Fibroblast of skin of right quadriceps (primary cell): ENCODE results near the gene BMPR1B.

ENCODE experiments used
- DNase-seq: peaks from one replicate; pipeline ENCODE4 v3.0.0-alpha.2; 2013

BMPR1B gene

GRCh38 chr4:94918543-94918942 lies 160.8 kb downstream of the BMPR1B start:
- DNase-seq: no peak

GRCh38 chr4:94920369-94920768 lies 162.6 kb downstream of the BMPR1B start:
- no peak for DNase-seq

DNA sequence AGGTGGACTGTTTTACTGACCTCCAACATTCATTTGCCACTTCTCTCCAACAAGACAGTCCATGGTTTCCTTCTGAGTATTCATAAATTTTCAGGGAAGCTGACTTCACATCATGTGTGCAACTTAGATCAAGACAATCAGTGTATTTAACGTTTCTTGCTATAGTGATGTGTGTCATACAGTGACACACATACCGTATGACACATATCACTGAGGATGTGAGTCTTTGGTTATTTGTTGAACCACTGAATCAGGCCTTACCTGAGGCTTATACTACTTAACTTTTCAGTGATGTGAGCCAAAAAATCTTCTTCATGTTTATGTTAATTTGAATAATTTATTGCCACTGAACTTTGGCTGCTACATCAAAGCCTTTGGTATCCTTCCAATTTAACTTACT lies 166.8 kb downstream of the BMPR1B start:
- DNase-seq: no peak

GRCh38 chr4:94925764-94926347 lies 168.1 kb downstream of the BMPR1B start:
- no peak for DNase-seq

DNA sequence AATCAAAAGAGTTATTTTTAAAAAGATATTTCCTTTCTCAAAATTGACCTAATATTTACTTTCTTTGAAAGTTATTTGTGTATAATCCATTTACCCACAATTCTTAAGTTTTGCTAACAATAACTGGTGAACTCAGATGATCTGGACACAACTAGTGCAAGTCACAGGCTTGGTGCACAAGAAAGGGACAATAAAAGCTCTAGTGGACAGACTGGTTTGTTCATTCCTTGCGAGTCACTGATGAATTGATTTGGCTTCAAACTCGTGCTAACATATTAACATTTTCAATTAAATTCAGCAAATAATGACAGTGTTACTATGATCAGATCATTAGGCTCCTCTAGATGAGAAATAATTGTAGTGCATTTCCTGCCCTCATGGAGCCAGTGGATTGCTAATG lies 169.2 kb downstream of the BMPR1B start:
- no peak for DNase-seq

GRCh38 chr4:94927696-94928095 lies 169.9 kb downstream of the BMPR1B start:
- DNase-seq: no peak

DNA sequence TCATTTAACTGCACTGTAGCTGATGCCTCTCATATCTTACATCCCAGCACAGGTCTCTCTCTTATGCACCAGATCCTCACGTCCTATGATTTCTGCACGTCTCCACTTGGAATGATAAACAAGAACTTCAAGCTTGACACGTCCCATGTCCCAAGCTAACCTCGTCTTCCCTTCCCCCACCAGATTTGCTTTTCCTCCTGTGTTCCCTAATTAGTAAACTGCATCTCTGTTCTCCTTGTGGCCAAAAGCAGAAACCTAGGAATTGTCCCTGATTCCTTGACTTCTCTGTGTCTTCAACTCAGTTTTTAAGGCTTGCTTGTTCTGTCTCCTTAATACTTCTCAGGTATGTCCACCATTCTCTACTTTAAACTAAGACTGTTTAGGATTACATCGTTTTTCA lies 171.9 kb downstream of the BMPR1B start:
- no peak for DNase-seq

DNA sequence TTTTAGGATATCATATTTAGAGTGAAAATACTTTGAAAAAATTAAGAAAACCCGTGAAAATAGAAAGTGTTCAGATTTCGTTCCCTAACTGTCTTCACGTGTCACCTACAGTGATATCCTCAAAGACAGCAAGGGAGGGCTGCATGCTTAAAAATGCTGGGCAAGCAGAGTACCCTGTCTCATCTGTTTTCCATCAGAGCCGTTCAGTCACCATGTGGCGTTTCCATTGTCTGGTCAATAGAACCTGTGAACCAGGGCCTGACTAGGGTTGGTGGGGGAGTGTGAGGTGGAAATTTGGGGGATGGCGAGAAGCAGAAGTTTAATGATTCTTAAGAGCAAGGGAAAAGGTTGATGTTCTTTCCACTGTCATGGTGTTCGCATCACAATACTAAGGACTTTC lies 173.9 kb downstream of the BMPR1B start:
- DNase-seq: no peak

DNA sequence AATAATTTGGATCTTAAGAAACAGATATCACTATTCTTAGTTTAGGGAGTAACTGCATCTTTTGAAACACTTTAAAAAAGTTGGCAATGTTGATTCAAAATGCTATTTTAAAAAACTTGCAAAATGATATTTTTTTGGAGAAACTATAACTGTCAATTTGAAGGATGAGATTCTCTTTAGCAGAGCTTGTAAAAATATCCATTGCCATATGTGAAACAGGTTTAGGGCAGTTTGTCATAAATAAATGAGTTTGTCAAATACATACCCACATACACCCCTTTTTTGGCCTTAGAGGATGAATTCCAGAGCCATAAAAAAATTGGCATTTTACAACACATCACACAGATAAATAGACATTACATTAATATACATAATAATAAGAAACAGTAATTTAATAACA lies 174.6 kb downstream of the BMPR1B start:
- DNase-seq: no peak

DNA sequence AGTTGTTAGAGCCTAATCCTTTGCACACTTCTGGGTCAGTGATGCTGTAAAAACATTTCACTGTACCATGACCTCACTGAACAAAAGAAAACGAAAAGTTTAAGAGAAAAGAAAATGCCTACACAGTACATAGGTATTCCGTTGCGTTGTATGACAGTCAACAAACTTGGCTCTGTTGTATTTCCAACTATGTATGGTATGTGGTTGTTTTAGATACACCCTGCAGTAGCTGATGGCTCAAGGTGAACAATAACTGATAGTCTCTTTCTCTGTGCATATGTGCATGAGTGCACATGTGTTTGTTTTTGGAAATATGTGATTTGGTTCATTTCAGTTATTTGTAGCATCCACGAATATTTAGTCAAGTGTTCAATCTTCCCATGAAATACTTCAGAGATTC lies 176.0 kb downstream of the BMPR1B start:
- peak; percentile 2 for DNase-seq

DNA sequence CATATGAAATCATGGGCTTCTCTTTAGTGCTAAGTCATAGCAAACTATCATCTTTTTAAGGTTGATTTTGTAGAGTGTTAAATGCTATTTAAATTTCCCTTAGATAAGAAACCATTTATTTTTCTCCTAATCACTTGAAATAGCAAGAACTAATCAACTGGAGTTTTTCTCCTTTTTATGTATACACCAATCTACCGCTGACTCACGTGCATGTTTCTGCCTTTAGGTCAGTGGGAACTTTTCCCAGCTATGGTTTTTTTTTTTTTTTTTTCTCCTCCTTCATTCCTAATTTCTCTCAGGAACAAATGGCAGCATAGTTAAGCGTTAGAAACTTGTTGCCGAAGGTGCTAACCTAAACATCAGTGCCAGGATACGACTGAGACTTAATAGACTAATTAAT lies 176.4 kb downstream of the BMPR1B start:
- DNase-seq: peak; percentile 58

DNA sequence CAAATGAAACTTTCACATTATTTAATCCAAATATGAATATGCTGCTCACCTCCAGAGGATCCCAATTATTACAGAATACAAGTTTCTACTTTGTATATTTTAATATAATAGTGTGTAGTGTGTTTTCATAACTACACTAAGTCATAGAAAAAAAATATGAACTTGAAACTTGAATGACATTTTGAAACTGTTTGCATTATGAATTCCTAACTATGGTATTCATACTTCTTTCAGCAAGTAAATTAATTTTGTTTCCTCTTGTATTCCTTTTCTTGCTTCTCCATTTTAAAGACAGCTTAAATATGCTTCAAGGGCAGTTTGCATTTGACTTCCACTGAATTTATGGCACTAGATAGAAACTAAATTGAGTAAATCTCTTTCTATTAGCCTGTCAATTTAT lies 177.1 kb downstream of the BMPR1B start:
- peak; percentile 20 for DNase-seq

GRCh38 chr4:94936854-94937253 lies 179.1 kb downstream of the BMPR1B start:
- no peak for DNase-seq

DNA sequence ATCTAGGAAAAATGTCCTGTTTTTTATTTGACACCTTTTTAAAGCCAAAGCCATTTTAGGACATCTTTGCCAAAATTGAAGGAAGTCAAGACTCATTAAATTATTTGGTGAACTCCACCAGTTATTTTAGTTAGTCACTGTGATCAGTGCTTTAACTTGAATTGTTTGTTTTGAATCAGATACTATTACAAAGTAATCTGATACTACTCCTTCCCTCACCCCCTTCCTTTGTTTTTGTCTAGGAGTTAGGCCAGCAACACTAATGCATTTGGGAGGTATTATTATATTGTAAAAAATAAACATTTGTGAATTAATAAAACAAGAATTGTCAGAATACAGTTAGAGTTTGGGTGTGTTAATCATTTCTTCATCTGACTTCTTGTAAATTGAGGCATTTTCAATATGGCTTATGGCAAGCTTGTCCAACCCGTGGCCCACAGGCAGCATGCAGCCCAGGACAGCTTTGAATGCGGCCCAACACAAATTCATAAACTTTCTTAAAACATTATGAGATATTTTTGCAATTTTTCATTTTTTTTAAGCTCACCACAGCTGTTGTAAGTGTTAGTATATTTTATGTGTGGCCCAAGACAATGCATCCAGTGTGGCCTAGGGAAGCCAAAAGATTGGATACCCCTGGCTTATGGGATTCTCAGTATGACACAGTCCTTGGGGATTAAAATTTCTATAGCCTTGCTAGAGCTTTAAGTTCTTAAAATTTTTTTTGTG lies 182.2 kb downstream of the BMPR1B start:
- DNase-seq: peak; percentile 10

DNA sequence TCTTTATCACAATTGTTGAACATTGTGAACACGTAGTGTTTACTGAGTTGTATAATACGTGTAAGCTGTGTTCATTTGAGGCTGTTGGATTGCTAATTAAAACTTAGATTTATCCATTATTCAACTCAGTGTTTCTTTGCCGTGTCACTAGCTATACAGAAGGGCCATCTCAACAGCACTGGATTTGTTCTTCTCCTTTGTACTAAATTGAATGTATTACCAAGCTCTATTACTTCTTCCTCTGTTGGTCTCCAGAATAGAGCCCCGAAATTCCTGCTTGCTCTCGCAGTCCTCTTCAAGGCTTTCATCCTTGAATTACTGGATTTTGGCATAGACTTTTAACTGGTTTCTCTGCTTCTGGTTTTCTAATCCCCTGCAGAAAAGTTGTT lies 182.8 kb downstream of the BMPR1B start:
- no peak for DNase-seq

DNA sequence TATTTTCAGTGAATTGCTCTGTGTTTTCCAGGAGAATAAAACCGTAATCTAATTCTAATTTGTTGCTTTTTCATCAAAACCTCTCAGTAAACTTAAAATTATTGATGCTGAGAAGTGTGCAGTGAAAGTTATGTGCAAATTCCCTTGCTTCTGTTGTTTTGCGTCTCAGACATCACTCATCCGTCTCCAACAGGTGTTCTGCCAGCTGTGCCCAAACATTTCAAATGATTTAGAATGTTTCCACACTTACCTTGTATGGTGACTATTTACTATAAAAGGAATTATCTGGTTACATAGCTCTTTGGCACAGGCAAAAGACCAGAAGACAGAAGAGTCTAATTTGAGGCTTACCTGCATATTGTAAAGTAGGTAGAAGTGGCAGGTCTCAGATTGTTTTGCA lies 184.0 kb downstream of the BMPR1B start:
- no peak for DNase-seq

GRCh38 chr4:94944726-94945125 lies 187.0 kb downstream of the BMPR1B start:
- no peak for DNase-seq

DNA sequence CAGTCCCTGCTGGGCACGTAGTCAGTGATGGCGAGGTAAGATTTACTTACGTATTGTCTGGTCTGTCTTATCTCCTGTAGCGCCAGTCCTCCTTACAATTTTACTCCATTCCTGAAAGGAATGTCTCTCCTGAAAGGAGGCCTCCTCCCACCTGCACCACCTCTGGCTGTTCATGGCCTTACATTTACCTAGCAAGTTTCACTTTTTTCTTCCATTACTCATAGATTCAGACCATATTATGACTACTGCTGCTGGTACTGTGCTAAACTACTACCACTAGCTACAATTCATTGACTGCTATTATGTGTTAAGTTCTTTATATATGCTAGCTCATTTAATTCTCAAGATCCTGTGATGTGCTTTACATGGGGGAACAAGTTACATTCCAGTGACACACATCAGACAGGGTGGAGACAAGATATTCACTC lies 189.9 kb downstream of the BMPR1B start:
- DNase-seq: no peak

DNA sequence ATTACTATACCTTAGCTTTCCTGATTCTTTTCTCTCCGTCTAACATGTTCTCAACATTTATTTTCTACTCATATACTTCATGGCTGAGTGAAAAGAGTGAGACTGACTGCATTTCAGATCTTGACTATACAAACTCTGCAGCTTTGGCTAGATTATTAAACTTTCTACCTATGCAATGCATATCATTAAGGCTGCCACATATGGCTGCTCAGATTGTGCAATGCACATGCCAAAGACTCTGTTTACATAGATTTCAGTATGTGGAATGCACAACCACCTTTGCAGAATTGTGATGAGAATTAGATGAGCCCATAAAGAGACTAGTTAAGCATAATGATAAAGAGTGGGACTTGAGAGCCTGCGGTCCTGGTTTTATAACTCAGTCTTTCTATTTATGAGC lies 196.5 kb downstream of the BMPR1B start:
- peak; percentile 9 for DNase-seq

DNA sequence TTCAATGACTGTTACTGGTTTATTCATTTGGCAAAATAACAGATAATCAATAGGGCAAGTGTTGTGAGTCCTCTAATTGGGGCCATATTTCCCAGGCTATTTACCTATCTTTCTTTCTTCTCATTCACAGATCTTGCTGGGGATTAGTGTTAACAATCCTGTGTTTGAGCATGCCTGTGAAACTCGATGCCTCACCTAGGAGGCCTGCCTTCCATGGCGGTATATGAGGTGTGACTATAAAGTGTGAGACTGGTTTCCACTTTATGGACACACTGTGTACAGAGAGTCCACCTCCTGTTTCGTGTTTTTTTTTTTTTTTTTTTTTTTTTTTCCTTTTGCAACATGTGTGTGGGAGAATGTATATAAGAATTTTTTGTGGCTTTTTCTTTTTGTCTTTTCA lies 199.3 kb downstream of the BMPR1B start:
- no peak for DNase-seq

DNA sequence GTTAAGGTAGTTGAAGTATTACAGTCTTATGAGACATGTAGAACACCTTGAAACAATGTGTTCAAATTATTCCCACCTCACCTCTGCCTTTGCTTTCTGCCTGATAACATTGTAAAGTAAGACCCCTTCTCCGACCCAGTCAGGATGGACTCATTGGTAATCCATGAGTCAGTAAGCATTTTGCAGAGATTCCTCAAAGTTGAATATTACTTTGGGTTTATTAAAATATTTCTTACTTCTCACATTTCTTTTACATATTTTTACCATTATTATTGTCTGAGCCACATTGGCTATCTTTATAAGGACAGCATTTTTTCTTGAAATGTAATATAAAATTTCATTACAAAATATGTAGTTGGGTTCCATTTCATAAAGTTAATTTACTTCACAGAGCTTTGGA lies 201.6 kb downstream of the BMPR1B start:
- DNase-seq: peak; percentile 23

- no peak for DNase-seq
These were observed 203.0 kb downstream of the BMPR1B start for GRCh38 chr4:94960708-94961107.

- DNase-seq: peak; percentile 10
These were observed 203.7 kb downstream of the BMPR1B start for GRCh38 chr4:94961420-94961819.

DNA sequence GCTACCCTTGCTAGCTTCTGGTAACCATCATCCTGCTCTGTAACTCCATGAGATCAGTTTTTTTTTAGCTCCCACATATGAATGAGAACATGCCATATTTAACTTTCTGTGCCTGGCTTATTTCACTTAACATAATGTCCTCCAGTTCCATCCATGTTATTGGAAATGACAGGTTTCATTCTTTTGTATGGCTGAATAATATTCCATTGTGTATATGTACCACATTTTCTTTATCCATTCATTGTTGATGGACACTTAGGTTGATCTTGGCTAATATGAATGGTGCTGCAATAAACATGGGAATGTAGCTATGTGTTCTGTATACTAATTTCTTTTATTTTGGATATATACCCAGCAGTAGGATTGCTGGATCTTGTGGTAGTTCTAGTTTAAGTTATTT lies 204.7 kb downstream of the BMPR1B start:
- DNase-seq: no peak

DNA sequence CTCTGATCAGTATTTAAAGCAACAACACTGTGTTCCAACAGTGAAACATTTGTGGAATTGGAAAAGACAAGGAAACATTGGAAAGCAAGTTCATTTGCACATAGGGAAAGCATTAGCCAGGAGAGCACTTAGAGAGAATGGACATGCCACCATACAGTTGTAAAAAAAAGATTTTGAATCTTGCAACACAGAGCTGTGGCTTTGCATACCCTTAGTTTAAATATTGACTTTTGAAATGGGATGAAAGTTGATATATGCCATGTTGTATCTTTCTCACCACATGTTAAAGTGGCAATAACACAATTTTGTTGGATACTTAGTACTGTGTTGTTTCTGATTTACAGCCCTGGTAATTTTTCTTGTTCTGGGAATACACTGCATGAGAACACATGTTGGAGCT lies 208.1 kb downstream of the BMPR1B start:
- no peak for DNase-seq
